A549 (cell line): ENCODE results near the gene HPRT1. TPM values are rescaled to one million over a fixed set of nuclear protein-coding genes. Genes with fewer than 3 reads are reported as not detected.

Experiments
- ATAC-seq, 2 experiments: fragments of 200-7000 bp in 1 of 2; fragments of >200 bp in 1 of 2; cut with Nextera tagmentation in 1 of 2; cut with Tn5 transposase in 1 of 2; 3 replicates each; pipeline versions ENCODE4 v1.8.0 to v1.9.1; 2018 to 2020; ENCODE audit warnings: mild to moderate bottlenecking in 1 of 2, moderate library complexity in 1 of 2
- CTCF ChIA-PET: fragments of 300-600 bp; sonication (Branson Sonifier 250); formaldehyde crosslinking; extraction: SDS; loops from one replicate; lab custom pipeline; 2021; ENCODE audit warnings: antibody characterized with exemption, inconsistent platforms; lab: Yijun Ruan, JAX
- POLR2A ChIA-PET: fragments of 350-600 bp; formaldehyde crosslinking; extraction: SDS; loops from one replicate; lab custom pipeline; 2021; ENCODE audit warnings: antibody characterized with exemption, inconsistent platforms; lab: Yijun Ruan, JAX
- DNase-seq, 2 experiments: peaks; one replicate each; pipeline versions ENCODE4 v3.0.0 to v3.0.0-alpha.2; 2011 to 2016; ENCODE audit warnings: low read depth in 1 of 2, low spot score in 1 of 2
- FAIRE-seq: peaks from 2 replicates; lab custom pipeline; 2011; peaks lifted over from hg19 to GRCh38; lab: Jason Lieb, UNC
- H3K27ac ChIP-seq, 2 experiments: fragments of >200 bp; sonication (Bioruptor Twin); formaldehyde crosslinking; 3 replicates each; pipeline ENCODE4 v1.5.1; 2016 to 2017
- H3K4me1 ChIP-seq: fragments of >200 bp; sonication (Bioruptor Twin); formaldehyde crosslinking; 3 replicates; pipeline ENCODE4 v1.6.1; 2016
- H3K4me2 ChIP-seq: fragments of >200 bp; sonication (Bioruptor Twin); formaldehyde crosslinking; 3 replicates; pipeline ENCODE4 v1.6.1; 2016
- H3K4me3 ChIP-seq: fragments of >200 bp; sonication (Bioruptor Twin); formaldehyde crosslinking; 3 replicates; pipeline ENCODE4 v1.5.1; 2016
- H3K9me3 ChIP-seq: fragments of >200 bp; sonication (Bioruptor Twin); formaldehyde crosslinking; 3 replicates; pipeline ENCODE4 v1.6.1; 2016
- CBX2 ChIP-seq: fragments of 200-600 bp; sonication (generic); IDR thresholded peaks from 2 replicates; pipeline ENCODE4 v1.6.1; 2016; ENCODE audit warnings: low read depth, mild to moderate bottlenecking, borderline replicate concordance
- CHD4 ChIP-seq: fragments of 200-600 bp; sonication (generic); IDR thresholded peaks from 2 replicates; pipeline ENCODE4 v1.6.1; 2016; ENCODE audit warnings: antibody characterized with exemption, mild to moderate bottlenecking, borderline replicate concordance
- E2F6 ChIP-seq: IDR thresholded peaks from 2 replicates; pipeline ENCODE4 v1.6.1; 2012; ENCODE audit warnings: low read depth, borderline replicate concordance
- ELK1 ChIP-seq: fragments of 150-350 bp; IDR thresholded peaks from 2 replicates; pipeline ENCODE4 v1.6.1; 2014; ENCODE audit warnings: low read depth, mild to moderate bottlenecking, low read length
- EP300 ChIP-seq, 2 experiments: fragments of >200 bp; sonication (Bioruptor Twin); formaldehyde crosslinking; IDR thresholded peaks; 2 replicates in 1 of 2; 3 replicates in 1 of 2; pipeline ENCODE4 v1.6.1; 2016 to 2017
- FOSL2 ChIP-seq, 2 experiments: fragments of 450-650 bp in 1 of 2; fragments of >200 bp in 1 of 2; sonication (Bioruptor Twin) in 1 of 2; formaldehyde crosslinking; IDR thresholded peaks; 2 replicates each; pipeline versions ENCODE4 v1.5.0 to v1.6.1; 2016 to 2020; ENCODE audit warnings: mild to moderate bottlenecking in 1 of 2, moderate library complexity in 1 of 2
- HEYL ChIP-seq: fragments of 250-450 bp; sonication (Bioruptor Pico); IDR thresholded peaks from 2 replicates; pipeline ENCODE4 v1.8.0; 2021; ENCODE audit warnings: mild to moderate bottlenecking, moderate library complexity
- HOXA7 ChIP-seq: fragments of 250-450 bp; sonication (Bioruptor Pico); IDR thresholded peaks from 2 replicates; pipeline ENCODE4 v1.5.0; 2020; ENCODE audit warnings: mild to moderate bottlenecking, moderate library complexity
- JUN ChIP-seq, 2 experiments: fragments of >200 bp; sonication (Bioruptor Twin); formaldehyde crosslinking; IDR thresholded peaks; 2 replicates in 1 of 2; 3 replicates in 1 of 2; pipeline ENCODE4 v1.6.1; 2016 to 2017
- KDM1A ChIP-seq: fragments of 200-600 bp; sonication (generic); IDR thresholded peaks from 2 replicates; pipeline ENCODE4 v1.6.1; 2016; ENCODE audit warnings: low read depth, mild to moderate bottlenecking
- PBX3 ChIP-seq: IDR thresholded peaks from 2 replicates; pipeline ENCODE4 v1.6.1; 2012
- REST ChIP-seq: fragments of 200-600 bp; sonication (generic); IDR thresholded peaks from 2 replicates; pipeline ENCODE4 v1.6.1; 2016; ENCODE audit warnings: antibody characterized with exemption, mild to moderate bottlenecking, moderate library complexity
- RNF2 ChIP-seq: fragments of 200-600 bp; sonication (generic); IDR thresholded peaks from 2 replicates; pipeline ENCODE4 v1.6.1; 2016; ENCODE audit warnings: low read depth, mild to moderate bottlenecking, antibody characterized with exemption, moderate library complexity, borderline replicate concordance
- SMC3 ChIP-seq: fragments of >200 bp; sonication (Bioruptor Twin); formaldehyde crosslinking; IDR thresholded peaks from 3 replicates; pipeline ENCODE4 v1.6.1; 2018; ENCODE audit warnings: inconsistent platforms
- ZFP36 ChIP-seq: fragments of 450-650 bp; IDR thresholded peaks from 2 replicates; pipeline ENCODE4 v1.6.1; 2014; ENCODE audit warnings: borderline replicate concordance; ENCODE audit not compliant: partially characterized antibody
- ZSCAN20 ChIP-seq: fragments of 250-450 bp; sonication (Bioruptor Pico); IDR thresholded peaks from 2 replicates; pipeline ENCODE4 v1.8.0; 2022; ENCODE audit warnings: mild to moderate bottlenecking, moderate library complexity
- WGBS: methylation state at CpG from one replicate; pipeline ENCODE4 v1.1.6; 2017; ENCODE audit errors: missing lambda C conversion rate; 5-methylcytosine and 5-hydroxymethylcytosine counted together
- polyA plus RNA-seq, 4 experiments: library from polyadenylated mRNA; depleted of rRNA in 3 of 4; stranded (reverse); fragments of >200 nt; fragmentation: RNase III in 1 of 4; extraction: RNeasy Plus Mini Kit Qiagen cat#74134 plus additional on column Dnase treatment in 1 of 4; gene quantifications; 2 replicates in 3 of 4; 3 replicates in 1 of 4; pipeline ENCODE4 v1.2.3, GENCODE V29; 2011 to 2017

Gene HPRT1
- polyA plus RNA-seq, 2 of the 4 experiments (the other 2 are of a cell fraction): 96.6 to 97.4 TPM

- Histone ChIP-seq H3K4me2 (peak overlapping the region; percentile 94; the same call in 2 of the 3 replicates), H3K9me3 (no peaks in the 10 kb centered on the region)
- FAIRE-seq: no peak
- POLR2A ChIA-PET: interaction anchor here (0.6 to 1.5 kb wide), 6 partner anchors 9 to 173 kb away, joined by 3 to 8 read pairs (median 4); no protein-coding TSS in a partner anchor
- TF ChIP-seq ZSCAN20 (CRISPR knock-in tag) (no peak), JUN (IDR thresholded peaks at IDR 0.05) (no peak), CHD4 (no peak), E2F6 (no peak), CBX2 (no peak), RNF2 (no peak), ZFP36 (no peak), HOXA7 (no peak), HEYL (CRISPR knock-in tag) (no peak)
- TF ChIP-seq, all 56 proteins: peak for 0
- CTCF ChIA-PET: interaction anchor here (1.1 to 1.9 kb wide), 3 partner anchors 25 to 209 kb away, joined by 3 to 4 read pairs (median 4); no protein-coding TSS in a partner anchor
- Histone ChIP-seq H3K27ac (peak overlapping the region in 1 of 2 experiments; percentile 75; a peak in 3 of 6 replicates), H3K4me1 (peaks cover 58% of the 10 kb centered on the region), H3K4me3 (no peak overlapping the region)
- WGBS: 89% methylated on average over 20 of the region's 20 CpGs
- DNase-seq (no peak), ATAC-seq (no peak)
Observed at GRCh38 chrX:134545510-134545909, 85.5 kb downstream of the HPRT1 start.

GRCh38 chrX:134546187-134546586, 86.2 kb downstream of the HPRT1 start:
- H3K4me3 ChIP-seq: peak overlapping the region; percentile 61; the same call in 2 of the 3 replicates
- CTCF ChIA-PET: interaction anchor here (1.6 kb wide), 1 partner anchor 207 kb away, joined by 4 read pairs; no protein-coding TSS in a partner anchor
- H3K4me2 ChIP-seq: peak overlapping the region; percentile 94
- peak overlapping the region in 1 of 2 experiments; percentile 75; a peak in 3 of 6 replicates for H3K27ac ChIP-seq
- no peaks in the 10 kb centered on the region for H3K9me3 ChIP-seq
- H3K4me1 ChIP-seq: peaks cover 65% of the 10 kb centered on the region
- WGBS: 92% methylated on average over 27 of the region's 35 CpGs
- no peak for DNase-seq
- no peak for ATAC-seq
- TF ChIP-seq EP300 (IDR thresholded peaks at IDR 0.05) (no peak), HEYL (CRISPR knock-in tag) (no peak), FOSL2 (IDR thresholded peaks at IDR 0.05) (no peak), FOSL2 (CRISPR knock-in tag; IDR thresholded peaks at IDR 0.05) (no peak), PBX3 (no peak), REST (no peak), KDM1A (no peak)
- TF ChIP-seq, all 56 proteins: peak for 0
- POLR2A ChIA-PET: interaction anchor here (0.8 to 1.3 kb wide), 2 partner anchors 10 to 32 kb away, joined by 4 to 8 read pairs; no protein-coding TSS in a partner anchor
- FAIRE-seq: no peak

GRCh38 chrX:134547047-134547679, 87.2 kb downstream of the HPRT1 start:
- WGBS: 18% methylated on average over 7 of the region's 7 CpGs
- no peaks in the 10 kb centered on the region for H3K9me3 ChIP-seq
- TF ChIP-seq CBX2 (no peak), SMC3 (no peak), ELK1 (no peak)
- TF ChIP-seq, all 56 proteins: peak for 0
- ATAC-seq (no peak), FAIRE-seq (peak; percentile 32), DNase-seq (peak; percentile 21 to 41)
- Histone ChIP-seq H3K4me3 (peak overlapping the region; percentile 61), H3K4me2 (peak overlapping the region; percentile 94), H3K27ac (peak overlapping the region; percentile 75 to 97), H3K4me1 (peaks cover 68% of the 10 kb centered on the region)
- ChIA-PET POLR2A (interaction anchor here (0.7 kb wide), 2 partner anchors 24 to 123 kb away, joined by 3 to 4 read pairs; no protein-coding TSS in a partner anchor), CTCF (interaction anchor here (1.0 kb wide), 1 partner anchor 207 kb away, joined by 3 read pairs; no protein-coding TSS in a partner anchor)
